WTC11 (cell line): Measurements from ENCODE around the gene STRADA.

Experiments
- ATF1 ChIP-seq: sonication (generic); formaldehyde crosslinking; IDR thresholded peaks from 2 replicates; pipeline ENCODE4 v1.8.1; 2023; ENCODE audit warnings: mild to moderate bottlenecking, moderate library complexity, missing genetic modification reagents
- ATF3 ChIP-seq: sonication (generic); formaldehyde crosslinking; conservative IDR thresholded peaks from 2 replicates; pipeline ENCODE4 v1.8.1; 2022; ENCODE audit warnings: mild to moderate bottlenecking, missing genetic modification reagents
- CREB1 ChIP-seq: sonication (generic); formaldehyde crosslinking; IDR thresholded peaks from 2 replicates; pipeline ENCODE4 v1.8.0; 2023; ENCODE audit warnings: mild to moderate bottlenecking, missing genetic modification reagents
- ELF4 ChIP-seq: sonication (generic); formaldehyde crosslinking; IDR thresholded peaks from 2 replicates; pipeline ENCODE4 v1.8.1; 2022; ENCODE audit warnings: low read depth, mild to moderate bottlenecking, moderate library complexity, missing genetic modification reagents
- FOXJ3 ChIP-seq: sonication (generic); formaldehyde crosslinking; IDR thresholded peaks from 2 replicates; pipeline ENCODE4 v1.9.0; 2021; ENCODE audit warnings: missing genetic modification reagents, mild to moderate bottlenecking, borderline replicate concordance
- FOXK1 ChIP-seq: sonication (generic); formaldehyde crosslinking; IDR thresholded peaks from 2 replicates; pipeline ENCODE4 v1.8.0; 2022; ENCODE audit warnings: mild to moderate bottlenecking, moderate library complexity, missing genetic modification reagents
- NFATC4 ChIP-seq: fragments of 250-450 bp; sonication (Bioruptor Pico); IDR thresholded peaks from 2 replicates; pipeline ENCODE4 v1.9.0; 2021; ENCODE audit warnings: mild to moderate bottlenecking
- PRRX2 ChIP-seq: fragments of 250-450 bp; sonication (Bioruptor Pico); IDR thresholded peaks from 2 replicates; pipeline ENCODE4 v1.8.0; 2021; ENCODE audit warnings: mild to moderate bottlenecking
- SOX15 ChIP-seq: fragments of 250-450 bp; sonication (Bioruptor Pico); IDR thresholded peaks from 2 replicates; pipeline ENCODE4 v1.9.0; 2021; ENCODE audit warnings: mild to moderate bottlenecking
- ZNF121 ChIP-seq: sonication (generic); formaldehyde crosslinking; IDR thresholded peaks from 2 replicates; pipeline ENCODE4 v1.8.0; 2023; ENCODE audit warnings: missing genetic modification reagents
- ZNF263 ChIP-seq: sonication (generic); formaldehyde crosslinking; IDR thresholded peaks from 2 replicates; pipeline ENCODE4 v1.8.1; 2022; ENCODE audit warnings: low read depth, mild to moderate bottlenecking, moderate library complexity, missing genetic modification reagents
- ZNF396 ChIP-seq: fragments of 250-450 bp; sonication (Bioruptor Pico); IDR thresholded peaks from 2 replicates; pipeline ENCODE4 v1.8.0; 2021; ENCODE audit warnings: mild to moderate bottlenecking, moderate library complexity, borderline replicate concordance
- TF ChIP-seq, protein P1 (sequence below): fragments of 200-600 bp; IDR thresholded peaks from 2 replicates; pipeline ENCODE4 v1.8.0; 2022; ENCODE audit warnings: antibody characterized with exemption

DNA sequence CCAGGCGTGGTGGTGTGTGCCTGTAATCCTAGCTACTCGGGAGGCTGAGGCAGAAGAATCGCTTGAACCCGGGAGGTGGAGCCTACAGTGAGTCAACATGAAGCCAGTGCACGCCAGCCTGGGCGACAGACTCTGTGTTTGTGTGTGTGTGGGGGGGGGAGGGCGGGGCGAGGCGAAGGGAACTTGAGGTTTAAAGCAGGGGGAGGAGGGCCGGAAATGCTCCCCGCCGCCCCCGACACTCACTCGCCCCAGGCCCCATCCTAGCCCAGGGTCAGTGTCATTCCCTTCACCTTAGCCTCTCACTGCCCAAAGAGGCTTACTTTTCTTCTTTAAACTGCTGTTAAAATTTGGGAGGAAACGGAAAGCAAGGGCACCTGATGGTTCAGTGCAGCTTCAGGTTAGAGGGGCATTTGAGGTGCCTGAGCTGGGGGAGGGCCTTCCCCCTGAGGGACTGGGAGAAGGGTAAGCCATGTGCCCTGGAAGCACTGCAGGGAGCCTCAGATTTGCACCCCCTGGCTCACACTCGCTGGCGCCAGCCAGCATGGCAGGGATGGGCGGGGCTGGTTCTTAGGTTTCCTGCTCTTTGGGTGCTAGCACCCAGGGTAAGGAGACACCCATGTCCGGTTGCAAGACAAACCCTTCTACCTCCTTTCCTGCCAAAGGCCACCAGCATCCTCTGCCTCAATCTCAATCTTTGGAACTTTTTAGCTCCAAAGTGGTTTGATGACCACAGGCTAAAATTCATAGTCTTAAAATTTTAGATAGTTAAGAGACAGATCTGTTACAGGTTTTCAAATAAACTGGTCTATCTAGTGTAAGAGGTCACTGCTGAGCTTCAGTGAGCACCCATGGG, 39.5 kb downstream of the STRADA start:
- TF ChIP-seq, protein P1, sequence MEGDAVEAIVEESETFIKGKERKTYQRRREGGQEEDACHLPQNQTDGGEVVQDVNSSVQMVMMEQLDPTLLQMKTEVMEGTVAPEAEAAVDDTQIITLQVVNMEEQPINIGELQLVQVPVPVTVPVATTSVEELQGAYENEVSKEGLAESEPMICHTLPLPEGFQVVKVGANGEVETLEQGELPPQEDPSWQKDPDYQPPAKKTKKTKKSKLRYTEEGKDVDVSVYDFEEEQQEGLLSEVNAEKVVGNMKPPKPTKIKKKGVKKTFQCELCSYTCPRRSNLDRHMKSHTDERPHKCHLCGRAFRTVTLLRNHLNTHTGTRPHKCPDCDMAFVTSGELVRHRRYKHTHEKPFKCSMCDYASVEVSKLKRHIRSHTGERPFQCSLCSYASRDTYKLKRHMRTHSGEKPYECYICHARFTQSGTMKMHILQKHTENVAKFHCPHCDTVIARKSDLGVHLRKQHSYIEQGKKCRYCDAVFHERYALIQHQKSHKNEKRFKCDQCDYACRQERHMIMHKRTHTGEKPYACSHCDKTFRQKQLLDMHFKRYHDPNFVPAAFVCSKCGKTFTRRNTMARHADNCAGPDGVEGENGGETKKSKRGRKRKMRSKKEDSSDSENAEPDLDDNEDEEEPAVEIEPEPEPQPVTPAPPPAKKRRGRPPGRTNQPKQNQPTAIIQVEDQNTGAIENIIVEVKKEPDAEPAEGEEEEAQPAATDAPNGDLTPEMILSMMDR = no peak
- TF ChIP-seq ELF4 (CRISPR knock-in tag) (no peak), ZNF263 (CRISPR knock-in tag) (no peak), SOX15 (CRISPR knock-in tag) (no peak), FOXJ3 (CRISPR knock-in tag) (no peak), ZNF396 (CRISPR knock-in tag) (no peak), CREB1 (CRISPR knock-in tag) (no peak), ZNF121 (CRISPR knock-in tag) (no peak), PRRX2 (CRISPR knock-in tag) (no peak), ATF1 (no peak), FOXK1 (no peak), NFATC4 (CRISPR knock-in tag) (no peak), ATF3 (CRISPR knock-in tag) (no peak)
